H9 (cell line): ENCODE results near the gene KLHL2. TPM values are rescaled to one million over a fixed set of nuclear protein-coding genes. Genes with fewer than 3 reads are reported as not detected.
"Not testable (repeated sequence)": the region's sequence is repeated elsewhere in the genome, so short reads cannot be mapped to it uniquely, and the experiment has no call there.

Experiments
- DNase-seq: peaks from one replicate; pipeline ENCODE4 v3.0.0-alpha.2; 2017
- H2AFZ ChIP-seq: one replicate; pipeline ENCODE4 v1.6.1; 2013; ENCODE audit warnings: mild to moderate bottlenecking, low read length, control low read depth, moderate library complexity
- H2AK5ac ChIP-seq: 2 replicates; pipeline ENCODE4 v1.6.1; 2013; ENCODE audit warnings: low read length, control low read depth, mixed read lengths; ENCODE audit not compliant: insufficient read length
- H2BK120ac ChIP-seq: one replicate; pipeline ENCODE4 v1.6.1; 2013; ENCODE audit warnings: low read depth, mild to moderate bottlenecking, low read length, control low read depth, inconsistent platforms; ENCODE audit not compliant: poor library complexity, severe bottlenecking
- H2BK12ac ChIP-seq: 2 replicates; pipeline ENCODE4 v1.6.1; 2013; ENCODE audit warnings: low read length, control low read depth, mixed read lengths, low read depth; ENCODE audit not compliant: insufficient read length
- H2BK15ac ChIP-seq: 2 replicates; pipeline ENCODE4 v1.6.1; 2013; ENCODE audit warnings: low read depth, low read length, control low read depth
- H2BK20ac ChIP-seq: one replicate; pipeline ENCODE4 v1.6.1; 2013; ENCODE audit warnings: low read depth, mild to moderate bottlenecking, low read length, control low read depth, inconsistent platforms; ENCODE audit not compliant: poor library complexity, severe bottlenecking
- H2BK5ac ChIP-seq: 2 replicates; pipeline ENCODE4 v1.6.1; 2013; ENCODE audit warnings: low read length, control low read depth, mixed read lengths; ENCODE audit not compliant: insufficient read length
- H3K14ac ChIP-seq: 2 replicates; pipeline ENCODE4 v1.6.1; 2013; ENCODE audit warnings: low read length, control low read depth; ENCODE audit not compliant: insufficient read depth
- H3K18ac ChIP-seq: 2 replicates; pipeline ENCODE4 v1.6.1; 2013; ENCODE audit warnings: low read depth, mild to moderate bottlenecking, mixed read lengths, low read length, control low read depth; ENCODE audit not compliant: insufficient read length
- H3K23ac ChIP-seq: 2 replicates; pipeline ENCODE4 v1.6.1; 2013; ENCODE audit warnings: low read length, control low read depth, mixed read lengths, low read depth; ENCODE audit not compliant: insufficient read length
- H3K23me2 ChIP-seq: 2 replicates; pipeline ENCODE4 v1.6.1; 2013; ENCODE audit warnings: low read depth, mild to moderate bottlenecking, mixed read lengths, low read length, control low read depth; ENCODE audit not compliant: insufficient read length, poor library complexity, severe bottlenecking
- H3K27ac ChIP-seq: 2 replicates; pipeline ENCODE4 v1.5.1; 2013; ENCODE audit warnings: low read length, control low read depth, mixed read lengths, low read depth; ENCODE audit not compliant: insufficient read length
- H3K27me3 ChIP-seq: 2 replicates; pipeline ENCODE4 v1.6.1; 2013; ENCODE audit warnings: low read length, control low read depth, inconsistent platforms; ENCODE audit not compliant: insufficient read depth
- H3K4ac ChIP-seq: 2 replicates; pipeline ENCODE4 v1.6.1; 2013; ENCODE audit warnings: low read depth, mild to moderate bottlenecking, control low read depth, inconsistent platforms, low read length, moderate library complexity
- H3K4me1 ChIP-seq: 2 replicates; pipeline ENCODE4 v1.6.1; 2013; ENCODE audit warnings: low read length, control low read depth, inconsistent platforms; ENCODE audit not compliant: insufficient read depth
- H3K4me2 ChIP-seq: 2 replicates; pipeline ENCODE4 v1.6.1; 2013; ENCODE audit warnings: low read length, control low read depth, mixed read lengths; ENCODE audit not compliant: insufficient read length, insufficient read depth
- H3K56ac ChIP-seq: 2 replicates; pipeline ENCODE4 v1.6.1; 2013; ENCODE audit warnings: low read depth, mild to moderate bottlenecking, mixed read lengths, low read length, control low read depth; ENCODE audit not compliant: insufficient read length
- H3K79me1 ChIP-seq: 2 replicates; pipeline ENCODE4 v1.6.1; 2013; ENCODE audit warnings: low read depth, mild to moderate bottlenecking, moderate library complexity, low read length, control low read depth, inconsistent platforms; ENCODE audit not compliant: insufficient read depth, poor library complexity, severe bottlenecking
- H3K79me2 ChIP-seq: 2 replicates; pipeline ENCODE4 v1.6.1; 2013; ENCODE audit warnings: low read length, control low read depth, inconsistent platforms; ENCODE audit not compliant: insufficient read depth
- H3K9ac ChIP-seq: 2 replicates; pipeline ENCODE4 v1.6.1; 2013; ENCODE audit warnings: low read length, control low read depth, mixed read lengths; ENCODE audit not compliant: insufficient read length; ENCODE audit errors: extremely low read depth
- H3K9me3 ChIP-seq: one replicate; pipeline ENCODE4 v1.6.1; 2013; ENCODE audit warnings: low read depth, low read length, inconsistent platforms; ENCODE audit not compliant: control insufficient read depth
- H3T11ph ChIP-seq: one replicate; pipeline ENCODE4 v1.6.1; 2013; ENCODE audit warnings: mild to moderate bottlenecking, low read length, control low read depth, inconsistent platforms
- H4K20me1 ChIP-seq: one replicate; pipeline ENCODE4 v1.6.1; 2013; ENCODE audit not compliant: control insufficient read depth, insufficient read length, insufficient read depth
- H4K5ac ChIP-seq: 2 replicates; pipeline ENCODE4 v1.6.1; 2013; ENCODE audit warnings: low read depth, mild to moderate bottlenecking, mixed read lengths, low read length, control low read depth; ENCODE audit not compliant: insufficient read length
- H4K8ac ChIP-seq: replicated peaks from 2 replicates; pipeline ENCODE4 v1.6.1; 2013; ENCODE audit warnings: low read length, control low read depth, mixed read lengths, low read depth; ENCODE audit not compliant: insufficient read length
- H4K91ac ChIP-seq: 2 replicates; pipeline ENCODE4 v1.6.1; 2013; ENCODE audit warnings: low read depth, mild to moderate bottlenecking, moderate library complexity, mixed read lengths, low read length, control low read depth; ENCODE audit not compliant: insufficient read length
- H3K27ac Mint-ChIP-seq, 3 experiments: 2 replicates in 2 of 3; 3 replicates in 1 of 3; pipeline ENCODE4 v1.8.0; 2020 to 2021; ENCODE audit warnings: mixed read lengths in 3 of 3, mild to moderate bottlenecking in 1 of 3, moderate library complexity in 1 of 3
- H3K27me3 Mint-ChIP-seq: 2 replicates; pipeline ENCODE4 v1.8.0; 2021; ENCODE audit warnings: low read depth, mild to moderate bottlenecking, moderate library complexity, mixed read lengths
- H3K36me3 Mint-ChIP-seq, 3 experiments: 2 replicates in 2 of 3; 3 replicates in 1 of 3; pipeline ENCODE4 v1.8.0; 2020 to 2021; ENCODE audit warnings: low read depth in 3 of 3, mixed read lengths in 3 of 3; ENCODE audit not compliant: insufficient read depth in 1 of 3
- H3K4me1 Mint-ChIP-seq, 2 experiments: 2 replicates each; pipeline ENCODE4 v1.8.0; 2020; ENCODE audit warnings: mixed read lengths in 2 of 2
- H3K4me3 Mint-ChIP-seq, 2 experiments: 2 replicates in 1 of 2; 3 replicates in 1 of 2; pipeline ENCODE4 v1.8.0; 2020 to 2021; ENCODE audit warnings: mild to moderate bottlenecking in 2 of 2, mixed read lengths in 2 of 2, moderate library complexity in 1 of 2
- H3K9me3 Mint-ChIP-seq, 2 experiments: 2 replicates in 1 of 2; 3 replicates in 1 of 2; pipeline ENCODE4 v1.8.0; 2020; ENCODE audit warnings: mild to moderate bottlenecking in 2 of 2, mixed read lengths in 2 of 2, moderate library complexity in 1 of 2
- WGBS: extraction: QIAGEN DNeasy Blood & Tissue Kit; methylation state at CpG from one replicate; pipeline ENCODE4 v1.1.7; 2013; ENCODE audit warnings: missing lambda C conversion rate, low lambda C conversion rate, mixed read lengths; ENCODE audit not compliant: insufficient read length; ENCODE audit errors: extremely low coverage; 5-methylcytosine and 5-hydroxymethylcytosine counted together
- total RNA-seq: library from RNA; stranded (reverse); gene quantifications from 2 replicates; pipeline ENCODE4 v1.2.1, GENCODE V29; 2021

Gene KLHL2
- total RNA-seq, 1 experiment from 2014 or later, result 14.3 TPM

GRCh38 chr4:165275357-165275756 is 68.0 kb downstream of the KLHL2 start:
- not testable (repeated sequence) for H4K20me1 ChIP-seq, H3K27me3 Mint-ChIP-seq
- no CpG with 5 or more reads among the region's 3 CpGs for WGBS

GRCh38 chr4:165279531-165279930 is 72.2 kb downstream of the KLHL2 start:
- H3K4me2 ChIP-seq, H3K9ac ChIP-seq, H2BK5ac ChIP-seq, H3K27ac Mint-ChIP-seq, H4K5ac ChIP-seq, H3K4me1 ChIP-seq, H4K20me1 ChIP-seq, H4K91ac ChIP-seq, H3K27me3 ChIP-seq, H3K4ac ChIP-seq, H3K27me3 Mint-ChIP-seq, H2BK120ac ChIP-seq, DNase-seq, H3K79me1 ChIP-seq, H3K23me2 ChIP-seq, H4K8ac ChIP-seq, H3K14ac ChIP-seq, H2AK5ac ChIP-seq, H3K18ac ChIP-seq, H2BK15ac ChIP-seq, H2AFZ ChIP-seq, H3K79me2 ChIP-seq, H3K4me3 Mint-ChIP-seq, H3K56ac ChIP-seq, H3K23ac ChIP-seq, H3T11ph ChIP-seq, H3K27ac ChIP-seq, H2BK20ac ChIP-seq, H2BK12ac ChIP-seq, H3K9me3 ChIP-seq: not testable (repeated sequence)
- Mint-ChIP-seq H3K4me1 (peaks cover 8 to 13% of the 10 kb centered on the region in 2 experiments), H3K36me3 (peaks cover 16 to 31% (median 20%) of the 10 kb centered on the region in 3 experiments), H3K9me3 (peaks cover 11 to 12% of the 10 kb centered on the region in 2 experiments)
- no CpG with 5 or more reads among the region's 20 CpGs for WGBS

More at GRCh38 chr4:165275357-165275756, 68.0 kb downstream of the KLHL2 start:
- not testable (repeated sequence) for H3K4me3 Mint-ChIP-seq, H3K27me3 ChIP-seq, H3K79me2 ChIP-seq, H4K5ac ChIP-seq, H4K8ac ChIP-seq, H3K4me2 ChIP-seq, H3K4me1 Mint-ChIP-seq, H3K23ac ChIP-seq, H3K4ac ChIP-seq, H3K9me3 ChIP-seq, H3K27ac Mint-ChIP-seq, H3T11ph ChIP-seq, H2BK20ac ChIP-seq, H3K4me1 ChIP-seq, H2BK120ac ChIP-seq, H3K56ac ChIP-seq, H3K18ac ChIP-seq, H3K79me1 ChIP-seq, H3K9ac ChIP-seq, DNase-seq, H2AFZ ChIP-seq, H2BK15ac ChIP-seq, H3K14ac ChIP-seq, H3K27ac ChIP-seq, H2BK5ac ChIP-seq, H3K23me2 ChIP-seq, H2AK5ac ChIP-seq, H2BK12ac ChIP-seq, H4K91ac ChIP-seq
- Mint-ChIP-seq H3K9me3 (peaks cover 7 to 11% of the 10 kb centered on the region in 2 experiments; a peak in 4 of 5 replicates), H3K36me3 (peaks cover 10 to 27% (median 20%) of the 10 kb centered on the region in 3 experiments)
